Measurements from ENCODE around the gene OR6C68.
"Not testable (repeated sequence)": the region's sequence is repeated elsewhere in the genome, so short reads cannot be mapped to it uniquely, and the experiment has no call there.

The OR6C68 gene

GRCh38 chr12:55492078-55492477, at the start of gene OR6C68:
TSS of gene OR6C68 (plus strand) at chr12:55492378. CDS start at chr12:55492378, 0 bp downstream.
- DNase-seq = no peak

GRCh38 chr12:55443776-55444175, 48.4 kb upstream of the OR6C68 start, which contains the start of gene OR6C2:
TSS of gene OR6C2 (plus strand) at chr12:55444076. CDS start at chr12:55452214, 8,138 bp downstream.
- DNase-seq = no peak

GRCh38 chr12:55445357-55445756, 46.8 kb upstream of the OR6C68 start:
- DNase-seq = no peak

- DNase-seq = no peak
Measured at GRCh38 chr12:55446326-55446725, 45.9 kb upstream of the OR6C68 start.

GRCh38 chr12:55448825-55449224, 43.4 kb upstream of the OR6C68 start:
- no peak for DNase-seq

GRCh38 chr12:55464926-55465325, 27.3 kb upstream of the OR6C68 start:
- not testable (repeated sequence) for DNase-seq

GRCh38 chr12:55467836-55468235, 24.3 kb upstream of the OR6C68 start:
- DNase-seq = no peak

- no peak for DNase-seq
Measured at GRCh38 chr12:55469291-55469690, 22.9 kb upstream of the OR6C68 start.

- DNase-seq = no peak
Measured at GRCh38 chr12:55470088-55470829, 21.9 kb upstream of the OR6C68 start, which contains the start of gene OR6C70. TSS of gene OR6C70 (minus strand) at chr12:55470138. CDS start at chr12:55470138, 0 bp downstream.

GRCh38 chr12:55472264-55472663, 19.9 kb upstream of the OR6C68 start:
- DNase-seq = no peak

GRCh38 chr12:55479136-55479535, 13.0 kb upstream of the OR6C68 start:
- DNase-seq = not testable (repeated sequence)

- DNase-seq = not testable (repeated sequence)
Measured at GRCh38 chr12:55484284-55484683, 7.9 kb upstream of the OR6C68 start.

GRCh38 chr12:55495490-55495889, 3.3 kb downstream of the OR6C68 start:
- no peak for DNase-seq

- DNase-seq = no peak
Measured at GRCh38 chr12:55499231-55499630, 7.1 kb downstream of the OR6C68 start.

GRCh38 chr12:55499810-55500252, 7.7 kb downstream of the OR6C68 start:
- no peak for DNase-seq

GRCh38 chr12:55501601-55502000, 9.4 kb downstream of the OR6C68 start:
- no peak for DNase-seq

GRCh38 chr12:55515696-55516095, 23.5 kb downstream of the OR6C68 start:
- no peak for DNase-seq

GRCh38 chr12:55516391-55516790, 24.2 kb downstream of the OR6C68 start:
- no peak for DNase-seq

All from DMS 273 treated with DMSO at 0.1 percent for 48 hours (cell line).